ENCODE measurements around the gene DYNLRB2. TPM values are rescaled to one million over a fixed set of nuclear protein-coding genes. Genes with fewer than 3 reads are reported as not detected.

DYNLRB2 gene
- total and polyA plus RNA-seq, 9 donors, result 1.2 to 20.0 (median 2.0) TPM

DNA sequence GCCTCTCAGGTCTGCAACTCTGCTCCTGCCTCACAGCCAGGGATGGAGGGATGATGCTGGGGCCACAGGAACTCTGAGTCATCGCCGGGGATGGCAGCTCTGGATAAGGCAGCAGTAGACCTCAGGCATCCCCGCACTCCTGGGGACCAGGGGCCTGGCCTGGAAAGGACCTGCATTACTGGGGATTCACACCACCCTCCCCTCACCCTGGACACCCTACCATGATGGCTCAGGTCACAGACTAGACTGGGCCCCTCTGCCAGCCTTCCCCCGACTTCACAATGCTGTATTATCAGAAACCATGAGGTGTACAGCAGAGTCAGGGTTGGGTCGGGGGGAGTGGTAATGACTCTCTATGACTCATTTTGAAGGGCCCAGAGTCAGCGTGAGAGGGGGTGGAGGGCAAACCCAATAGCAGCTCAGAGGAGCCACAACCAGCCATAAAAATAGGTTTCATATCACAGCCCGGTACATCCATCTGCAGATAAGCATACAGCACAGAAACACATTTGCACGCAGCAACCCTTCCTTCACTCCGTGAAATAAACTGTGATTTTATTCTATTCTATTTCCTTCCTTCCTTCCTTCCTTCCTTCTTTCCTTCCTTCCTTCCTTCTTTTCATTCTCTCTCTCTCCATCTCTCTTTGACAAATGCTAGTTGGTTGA is 28.8 kb downstream of the DYNLRB2 start:
- WGBS, 3 donors, result 54 to 70% (median 57%) methylated on average over 9 of the region's 9 CpGs
- intact Hi-C loops (cut with DNase I), result no loop called here
- Histone ChIP-seq H3K27me3 (no peaks in the 10 kb centered on the region), H3K36me3 (no peaks in the 10 kb centered on the region), H3K4me1 (ENCODE audit: insufficient read depth) (no peaks in the 10 kb centered on the region), H3K4me3 (no peak overlapping the region), H3K9me3 (no peaks in the 10 kb centered on the region), H3K27ac (no peak overlapping the region)
- TF ChIP-seq, protein P1, sequence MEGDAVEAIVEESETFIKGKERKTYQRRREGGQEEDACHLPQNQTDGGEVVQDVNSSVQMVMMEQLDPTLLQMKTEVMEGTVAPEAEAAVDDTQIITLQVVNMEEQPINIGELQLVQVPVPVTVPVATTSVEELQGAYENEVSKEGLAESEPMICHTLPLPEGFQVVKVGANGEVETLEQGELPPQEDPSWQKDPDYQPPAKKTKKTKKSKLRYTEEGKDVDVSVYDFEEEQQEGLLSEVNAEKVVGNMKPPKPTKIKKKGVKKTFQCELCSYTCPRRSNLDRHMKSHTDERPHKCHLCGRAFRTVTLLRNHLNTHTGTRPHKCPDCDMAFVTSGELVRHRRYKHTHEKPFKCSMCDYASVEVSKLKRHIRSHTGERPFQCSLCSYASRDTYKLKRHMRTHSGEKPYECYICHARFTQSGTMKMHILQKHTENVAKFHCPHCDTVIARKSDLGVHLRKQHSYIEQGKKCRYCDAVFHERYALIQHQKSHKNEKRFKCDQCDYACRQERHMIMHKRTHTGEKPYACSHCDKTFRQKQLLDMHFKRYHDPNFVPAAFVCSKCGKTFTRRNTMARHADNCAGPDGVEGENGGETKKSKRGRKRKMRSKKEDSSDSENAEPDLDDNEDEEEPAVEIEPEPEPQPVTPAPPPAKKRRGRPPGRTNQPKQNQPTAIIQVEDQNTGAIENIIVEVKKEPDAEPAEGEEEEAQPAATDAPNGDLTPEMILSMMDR (IDR thresholded peaks at IDR 0.05), result no peak
- TF ChIP-seq POLR2A (IDR thresholded peaks at IDR 0.05), result no peak
- no peak for TF ChIP-seq EP300 (IDR thresholded peaks at IDR 0.05)
- DNase-seq, result no peak

DNA sequence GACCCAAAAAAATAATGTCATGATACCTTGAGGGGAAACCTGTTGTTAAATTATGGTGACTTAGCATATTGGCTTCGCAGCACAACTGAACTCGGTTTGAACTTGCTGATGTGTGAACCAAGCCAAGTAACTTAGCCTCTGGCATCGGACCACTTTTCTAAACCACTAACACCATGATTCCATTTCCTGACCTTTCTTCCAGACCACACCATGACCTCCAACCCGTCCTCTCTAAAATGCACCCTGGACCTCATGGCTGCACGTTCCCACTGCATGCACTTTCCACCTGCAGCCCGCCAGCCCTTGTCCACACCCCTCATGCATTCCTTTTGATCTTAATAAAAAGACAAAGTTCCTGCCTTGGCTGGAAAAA is 29.3 kb downstream of the DYNLRB2 start:
- no peak overlapping the region for H3K27ac ChIP-seq
- 26 to 31% (median 27%) methylated on average over 6 of the region's 6 CpGs for WGBS, 3 donors
- H3K9me3 ChIP-seq, result no peaks in the 10 kb centered on the region
- intact Hi-C loops (cut with DNase I), result no loop called here
- no peaks in the 10 kb centered on the region for H3K36me3 ChIP-seq
- TF ChIP-seq POLR2A (IDR thresholded peaks at IDR 0.05), result no peak
- TF ChIP-seq, protein P1 (IDR thresholded peaks at IDR 0.05), result no peak
- TF ChIP-seq EP300 (IDR thresholded peaks at IDR 0.05), result no peak
- DNase-seq, result no peak
- no peak overlapping the region for H3K4me3 ChIP-seq
- no peaks in the 10 kb centered on the region for H3K27me3 ChIP-seq
- H3K4me1 ChIP-seq (ENCODE audit: insufficient read depth), result no peaks in the 10 kb centered on the region

DNA sequence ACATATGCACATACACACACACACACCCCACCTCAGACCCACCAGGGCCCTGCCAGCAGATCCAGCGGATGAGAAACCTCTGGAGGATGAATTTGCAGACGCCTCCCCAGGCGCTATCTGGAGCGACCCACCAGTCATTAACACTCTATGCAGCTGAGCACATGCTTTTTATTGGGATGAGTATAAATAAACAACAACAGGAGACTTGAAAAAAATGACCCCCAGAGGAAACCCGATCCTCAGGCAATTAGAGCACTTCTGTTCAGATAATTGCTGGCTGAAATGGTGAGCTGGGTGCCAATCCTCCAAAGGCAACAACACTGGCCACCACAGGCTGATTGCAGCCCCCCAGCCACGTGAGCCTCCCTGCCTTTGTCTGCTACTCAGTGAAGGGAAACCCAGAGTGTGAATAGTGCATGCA is 32.9 kb downstream of the DYNLRB2 start:
- H3K4me3 ChIP-seq, result no peak overlapping the region
- no peaks in the 10 kb centered on the region for H3K9me3 ChIP-seq
- DNase-seq, result no peak
- H3K4me1 ChIP-seq (ENCODE audit: insufficient read depth), result no peaks in the 10 kb centered on the region
- TF ChIP-seq, protein P1 (IDR thresholded peaks at IDR 0.05), result no peak
- TF ChIP-seq EP300 (IDR thresholded peaks at IDR 0.05), result no peak
- intact Hi-C loops (cut with DNase I), result no loop called here
- 24 to 34% (median 29%) methylated on average over 6 of the region's 6 CpGs for WGBS, 3 donors
- no peaks in the 10 kb centered on the region for H3K27me3 ChIP-seq
- H3K36me3 ChIP-seq, result no peaks in the 10 kb centered on the region
- no peak overlapping the region for H3K27ac ChIP-seq

DNA sequence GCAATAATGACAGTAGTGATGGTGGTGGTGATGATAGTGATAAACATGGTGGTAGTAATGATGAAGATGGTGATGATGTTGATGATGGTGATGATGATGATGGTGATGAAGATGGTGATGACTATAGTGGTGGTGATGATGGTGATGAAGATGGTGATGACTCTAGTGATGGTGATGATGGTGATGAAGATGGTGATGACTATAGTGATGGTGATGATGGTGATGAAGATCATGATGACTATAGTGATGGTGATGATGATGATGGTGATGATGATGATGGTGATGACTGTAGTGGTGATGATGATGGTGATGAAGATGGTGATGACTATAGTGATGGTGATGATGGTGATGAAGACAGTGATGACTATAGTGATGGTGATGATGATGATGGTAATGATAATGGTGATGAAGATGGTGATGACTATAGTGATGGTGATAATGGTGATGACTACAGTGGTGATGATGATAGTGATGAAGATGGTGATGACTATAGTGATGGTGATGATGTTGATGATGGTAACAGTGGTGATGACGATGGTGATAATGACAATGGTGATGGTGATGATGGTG is 35.6 kb downstream of the DYNLRB2 start:
- H3K27me3 ChIP-seq, result no peaks in the 10 kb centered on the region
- intact Hi-C loops (cut with DNase I), result no loop called here
- no peaks in the 10 kb centered on the region for H3K9me3 ChIP-seq
- H3K4me3 ChIP-seq, result no peak overlapping the region
- WGBS, 3 donors, result 88 to 92% (median 89%) methylated on average over 1 of the region's 1 CpG
- no peak overlapping the region for H3K27ac ChIP-seq
- H3K4me1 ChIP-seq (ENCODE audit: insufficient read depth), result no peaks in the 10 kb centered on the region
- no peaks in the 10 kb centered on the region for H3K36me3 ChIP-seq
- DNase-seq, result no peak
- TF ChIP-seq EP300 (IDR thresholded peaks at IDR 0.05) (no peak), POLR2A (IDR thresholded peaks at IDR 0.05) (no peak)
- TF ChIP-seq, protein P1 (IDR thresholded peaks at IDR 0.05), result no peak
